Liver (tissue), 9 donors: ENCODE measurements around the gene PRKD1. TPM values are rescaled to one million over a fixed set of nuclear protein-coding genes. Genes with fewer than 3 reads are reported as not detected.

Experiments used
- DNase-seq: peaks from one replicate; pipeline ENCODE4 v3.0.0-alpha.2; 2017; ENCODE audit warnings: low spot score
- H3K27ac ChIP-seq, 2 donors: one replicate each; pipeline ENCODE4 v1.7.0; 2013; ENCODE audit warnings: inconsistent platforms in 2 of 2, low read length in 2 of 2, control low read depth in 1 of 2, low read depth in 1 of 2, mild to moderate bottlenecking in 1 of 2
- H3K27me3 ChIP-seq, 4 donors: one replicate each; pipeline versions ENCODE4 v1.6.1 to v1.7.0; 2013; ENCODE audit warnings: low read length in 3 of 4, inconsistent platforms in 1 of 4, mild to moderate bottlenecking in 1 of 4, moderate library complexity in 1 of 4; ENCODE audit not compliant: control insufficient read depth in 4 of 4, insufficient read depth in 4 of 4
- H3K36me3 ChIP-seq, 4 donors: one replicate each; pipeline versions ENCODE4 v1.6.1 to v1.7.0; 2013; ENCODE audit warnings: low read length in 3 of 4, mild to moderate bottlenecking in 3 of 4, low read depth in 1 of 4, moderate library complexity in 1 of 4; ENCODE audit not compliant: control insufficient read depth in 4 of 4, insufficient read depth in 3 of 4
- H3K4me1 ChIP-seq, 4 donors: one replicate each; pipeline versions ENCODE4 v1.6.1 to v1.7.0; 2013; ENCODE audit warnings: low read length in 3 of 4, mild to moderate bottlenecking in 3 of 4, moderate library complexity in 1 of 4; ENCODE audit not compliant: control insufficient read depth in 4 of 4, insufficient read depth in 4 of 4
- H3K4me3 ChIP-seq, 3 donors: one replicate each; pipeline versions ENCODE4 v1.6.1 to v1.7.0; 2013; ENCODE audit warnings: low read length in 3 of 3, control low read depth in 1 of 3, low read depth in 1 of 3, mild to moderate bottlenecking in 1 of 3
- H3K9ac ChIP-seq, 2 donors: one replicate each; pipeline ENCODE4 v1.7.0; 2013; ENCODE audit warnings: low read length in 2 of 2, mild to moderate bottlenecking in 2 of 2, moderate library complexity in 2 of 2, control low read depth in 1 of 2, low read depth in 1 of 2
- H3K9me3 ChIP-seq, 4 donors: one replicate each; pipeline versions ENCODE4 v1.6.1 to v1.7.0; 2013; ENCODE audit warnings: low read length in 3 of 4; ENCODE audit not compliant: control insufficient read depth in 4 of 4
- ATF3 ChIP-seq: IDR thresholded peaks from 2 replicates; pipeline ENCODE4 v1.6.1; 2016; ENCODE audit warnings: antibody characterized with exemption
- EGR1 ChIP-seq, 2 donors: IDR thresholded peaks; 2 replicates each; pipeline ENCODE4 v1.6.1; 2016 to 2018; ENCODE audit warnings: antibody characterized with exemption in 2 of 2, low read depth in 2 of 2
- FOXA1 ChIP-seq: IDR thresholded peaks from 2 replicates; pipeline ENCODE4 v1.6.1; 2016; ENCODE audit warnings: antibody characterized with exemption
- FOXA2 ChIP-seq: IDR thresholded peaks from 2 replicates; pipeline ENCODE4 v1.6.1; 2016; ENCODE audit warnings: antibody characterized with exemption
- HNF4A ChIP-seq, 2 donors: conservative IDR thresholded peaks; 2 replicates each; pipeline ENCODE4 v1.6.1; 2016; ENCODE audit warnings: antibody characterized with exemption in 2 of 2, mild to moderate bottlenecking in 2 of 2
- JUND ChIP-seq, 2 donors: IDR thresholded peaks; 2 replicates each; pipeline ENCODE4 v1.6.1; 2016; ENCODE audit warnings: antibody characterized with exemption in 2 of 2
- NR2F2 ChIP-seq: IDR thresholded peaks from 2 replicates; pipeline ENCODE4 v1.6.1; 2016; ENCODE audit warnings: antibody characterized with exemption
- REST ChIP-seq: IDR thresholded peaks from 2 replicates; pipeline ENCODE4 v1.6.1; 2016; ENCODE audit warnings: antibody characterized with exemption, mild to moderate bottlenecking
- RXRA ChIP-seq, 2 donors: IDR thresholded peaks; 2 replicates each; pipeline ENCODE4 v1.6.1; 2017 to 2018; ENCODE audit warnings: antibody characterized with exemption in 2 of 2, mild to moderate bottlenecking in 1 of 2
- SP1 ChIP-seq: IDR thresholded peaks from 2 replicates; pipeline ENCODE4 v1.6.1; 2018; ENCODE audit warnings: antibody characterized with exemption, mild to moderate bottlenecking
- TAF1 ChIP-seq: conservative IDR thresholded peaks from 2 replicates; pipeline ENCODE4 v1.6.1; 2016; ENCODE audit warnings: antibody characterized with exemption, mild to moderate bottlenecking
- YY1 ChIP-seq: IDR thresholded peaks from 2 replicates; pipeline ENCODE4 v1.6.1; 2016; ENCODE audit warnings: antibody characterized with exemption, mild to moderate bottlenecking
- WGBS: extraction: QIAGEN DNeasy Blood & Tissue Kit; methylation state at CpG from one replicate; pipeline ENCODE4 v1.1.7; 2013; 5-methylcytosine and 5-hydroxymethylcytosine counted together
- polyA plus RNA-seq, 2 donors: library from polyadenylated mRNA; stranded (reverse) in 1 of 2; unstranded in 1 of 2; fragments of 200-250 nt in 1 of 2; fragments of >200 nt in 1 of 2; fragmentation: Nextera tagmentation in 1 of 2; extraction: Ambion mirVana in 1 of 2; gene quantifications; one replicate each; pipeline versions ENCODE4 v1.2.1 to v1.2.3, GENCODE V29; 2013 to 2015
- total RNA-seq, 2 donors: library from RNA; depleted of rRNA; stranded (reverse); fragments of >200 nt; gene quantifications; one replicate each; pipeline ENCODE4 v1.2.3, GENCODE V29; 2014
- TF ChIP-seq, protein P1 (sequence below): fragments of 150-350 bp; IDR thresholded peaks from 2 replicates; pipeline ENCODE4 v1.5.1; 2017; ENCODE audit warnings: improper control_type of control experiment, low read depth, low read length; ENCODE audit not compliant: missing input control
- donor health status: healthy.
- donor health status: healthy.
- donor health status: healthy.
- donor health status: healthy.
- donor health status: healthy.

PRKD1 gene
- total and polyA plus RNA-seq, 4 donors = 0.85 to 5.0 (median 0.99) TPM

- Histone ChIP-seq H3K9me3 (no peaks in the 10 kb centered on the region), H3K27ac (no peak overlapping the region), H3K36me3 (no peaks in the 10 kb centered on the region), H3K4me1 (no peaks in the 10 kb centered on the region), H3K9ac (no peak overlapping the region), H3K4me3 (no peak overlapping the region), H3K27me3 (no peaks in the 10 kb centered on the region)
- 76% methylated on average over 6 of the region's 6 CpGs for WGBS
- TF ChIP-seq SP1 = no peak
- TF ChIP-seq NR2F2 = no peak
- TF ChIP-seq RXRA (IDR thresholded peaks at IDR 0.05) = no peak
- no peak for TF ChIP-seq ATF3
- TF ChIP-seq TAF1 = no peak
- no peak for TF ChIP-seq FOXA1
- no peak for TF ChIP-seq EGR1 (IDR thresholded peaks at IDR 0.05; ENCODE audit: low read depth in 2 of 2)
- TF ChIP-seq, protein P1, sequence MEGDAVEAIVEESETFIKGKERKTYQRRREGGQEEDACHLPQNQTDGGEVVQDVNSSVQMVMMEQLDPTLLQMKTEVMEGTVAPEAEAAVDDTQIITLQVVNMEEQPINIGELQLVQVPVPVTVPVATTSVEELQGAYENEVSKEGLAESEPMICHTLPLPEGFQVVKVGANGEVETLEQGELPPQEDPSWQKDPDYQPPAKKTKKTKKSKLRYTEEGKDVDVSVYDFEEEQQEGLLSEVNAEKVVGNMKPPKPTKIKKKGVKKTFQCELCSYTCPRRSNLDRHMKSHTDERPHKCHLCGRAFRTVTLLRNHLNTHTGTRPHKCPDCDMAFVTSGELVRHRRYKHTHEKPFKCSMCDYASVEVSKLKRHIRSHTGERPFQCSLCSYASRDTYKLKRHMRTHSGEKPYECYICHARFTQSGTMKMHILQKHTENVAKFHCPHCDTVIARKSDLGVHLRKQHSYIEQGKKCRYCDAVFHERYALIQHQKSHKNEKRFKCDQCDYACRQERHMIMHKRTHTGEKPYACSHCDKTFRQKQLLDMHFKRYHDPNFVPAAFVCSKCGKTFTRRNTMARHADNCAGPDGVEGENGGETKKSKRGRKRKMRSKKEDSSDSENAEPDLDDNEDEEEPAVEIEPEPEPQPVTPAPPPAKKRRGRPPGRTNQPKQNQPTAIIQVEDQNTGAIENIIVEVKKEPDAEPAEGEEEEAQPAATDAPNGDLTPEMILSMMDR = no peak
- no peak for TF ChIP-seq HNF4A (conservative IDR thresholded peaks at IDR 0.05)
- no peak for TF ChIP-seq FOXA2
- no peak for TF ChIP-seq REST
- no peak for TF ChIP-seq JUND (IDR thresholded peaks at IDR 0.05)
- no peak for TF ChIP-seq YY1
- no peak for DNase-seq
Measured at GRCh38 chr14:29814156-29815015, 113.3 kb downstream of the PRKD1 start.

DNA sequence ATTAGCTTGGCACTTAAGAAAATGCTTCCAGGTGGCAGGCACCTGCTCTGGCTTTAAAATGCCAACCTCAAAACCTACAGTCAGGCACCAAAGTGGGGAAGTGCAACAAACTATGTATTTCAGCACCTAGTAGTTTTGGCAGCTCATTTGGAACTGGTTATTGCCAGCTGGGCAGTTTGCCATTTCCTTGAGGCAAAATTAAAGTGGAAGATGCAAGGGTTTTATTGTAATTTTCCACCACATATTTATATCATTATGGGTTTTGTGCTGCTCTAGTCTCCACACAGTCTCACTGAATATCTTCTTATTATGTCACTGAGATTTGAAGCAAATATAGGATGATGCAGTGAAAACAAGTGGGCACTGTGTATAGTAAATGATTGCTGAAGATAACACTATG, 117.0 kb downstream of the PRKD1 start:
- DNase-seq = no peak
- TF ChIP-seq SP1 (no peak), ATF3 (no peak), FOXA1 (no peak), JUND (IDR thresholded peaks at IDR 0.05) (no peak), HNF4A (conservative IDR thresholded peaks at IDR 0.05) (no peak), REST (no peak)
- TF ChIP-seq, protein P1 = no peak
- Histone ChIP-seq H3K4me3 (no peak overlapping the region), H3K36me3 (no peaks in the 10 kb centered on the region), H3K27me3 (no peaks in the 10 kb centered on the region), H3K27ac (no peak overlapping the region), H3K9ac (no peak overlapping the region), H3K9me3 (no peaks in the 10 kb centered on the region), H3K4me1 (no peaks in the 10 kb centered on the region)
